ENCODE measurements around the gene ERP27.

ERP27 gene

GRCh38 chr12:14900521-14901227 lies 37.7 kb downstream of the ERP27 start:
- DNase-seq = no peak

- DNase-seq = peak; percentile 84
Measured at GRCh38 chr12:14896521-14897169, 41.7 kb downstream of the ERP27 start.

GRCh38 chr12:14893506-14894250 lies 44.7 kb downstream of the ERP27 start:
- no peak for DNase-seq

- peak; percentile 33 for DNase-seq
Measured at GRCh38 chr12:14892726-14893505, 45.4 kb downstream of the ERP27 start.

GRCh38 chr12:14890701-14891100 lies 47.6 kb downstream of the ERP27 start:
- no peak for DNase-seq

GRCh38 chr12:14886271-14886670 lies 52.1 kb downstream of the ERP27 start:
- no peak for DNase-seq

- DNase-seq = peak; percentile 13
Measured at GRCh38 chr12:14885718-14886221, 52.6 kb downstream of the ERP27 start, which contains the start of gene MGP. Gene MGP, minus strand, starts transcription at chr12:14885854. Its CDS starts 63 bp downstream, at chr12:14885791.

- DNase-seq = peak; percentile 88
Measured at GRCh38 chr12:14884458-14884878, 53.9 kb downstream of the ERP27 start.

GRCh38 chr12:14883686-14884085 lies 54.7 kb downstream of the ERP27 start:
- no peak for DNase-seq

- DNase-seq = no peak
Measured at GRCh38 chr12:14880890-14881453, 57.4 kb downstream of the ERP27 start.

- no peak for DNase-seq
Measured at GRCh38 chr12:14879222-14879933, 59.0 kb downstream of the ERP27 start.

GRCh38 chr12:14878488-14878887 lies 59.8 kb downstream of the ERP27 start:
- DNase-seq = no peak

- no peak for DNase-seq
Measured at GRCh38 chr12:14876833-14877232, 61.5 kb downstream of the ERP27 start.

GRCh38 chr12:14874882-14875281 lies 63.5 kb downstream of the ERP27 start:
- no peak for DNase-seq

- DNase-seq = peak; percentile 68
Measured at GRCh38 chr12:14873440-14874185, 64.7 kb downstream of the ERP27 start.

- no peak for DNase-seq
Measured at GRCh38 chr12:14871886-14872285, 66.5 kb downstream of the ERP27 start.

- DNase-seq = no peak
Measured at GRCh38 chr12:14871247-14871646, 67.1 kb downstream of the ERP27 start.

GRCh38 chr12:14868916-14869506 lies 69.3 kb downstream of the ERP27 start:
- no peak for DNase-seq

Measured in OCI-M1 (cell line).